PC-3 (cell line): Measurements from ENCODE around the gene CHTF18. TPM values are rescaled to one million over a fixed set of nuclear protein-coding genes. Genes with fewer than 3 reads are reported as not detected.
"Not testable (repeated sequence)": the region's sequence is repeated elsewhere in the genome, so short reads cannot be mapped to it uniquely, and the experiment has no call there.

Experiments
- ATAC-seq: fragments of 200-7000 bp; cut with Tn5 transposase; 2 replicates; pipeline ENCODE4 v1.9.1; 2020; ENCODE audit warnings: mild to moderate bottlenecking, moderate library complexity
- BruUV-seq: library from RNA; stranded (reverse); fragments of 400-500 nt; replicated peaks from 2 replicates; lab custom pipeline; 2021; lab: Mats Ljungman, UMichigan
- CTCF ChIA-PET: fragments of 300-600 bp; sonication (Branson Sonifier 250); formaldehyde crosslinking; loops from one replicate; lab custom pipeline; 2022; ENCODE audit warnings: antibody characterized with exemption; lab: Charles Lee
- POLR2A ChIA-PET: fragments of 300-600 bp; sonication (Branson Sonifier 250); formaldehyde crosslinking; loops from one replicate; lab custom pipeline; 2022; ENCODE audit warnings: antibody characterized with exemption; ENCODE audit not compliant: unreplicated experiment; lab: Charles Lee
- DNase-seq: peaks from one replicate; pipeline ENCODE4 v3.0.0-alpha.2; 2015
- H2AFZ ChIP-seq: fragments of 300-600 bp; sonication (generic); 2 replicates; pipeline ENCODE4 v1.6.0; 2016; ENCODE audit warnings: antibody characterized with exemption, low read length
- H3F3A ChIP-seq: fragments of 300-600 bp; sonication (generic); one replicate; pipeline ENCODE4 v1.6.0; 2017; ENCODE audit warnings: antibody characterized with exemption, low read length, control low read depth, mild to moderate bottlenecking; ENCODE audit not compliant: unreplicated experiment
- H3K27ac ChIP-seq: fragments of 300-600 bp; sonication (generic); 2 replicates; pipeline ENCODE4 v1.5.1; 2016; ENCODE audit warnings: mild to moderate bottlenecking, low read length
- H3K27me3 ChIP-seq: fragments of 300-600 bp; sonication (generic); 2 replicates; pipeline ENCODE4 v1.6.1; 2016; ENCODE audit warnings: low read length, mixed read lengths
- H3K36me3 ChIP-seq: fragments of 300-600 bp; sonication (generic); 2 replicates; pipeline ENCODE4 v1.6.1; 2016; ENCODE audit warnings: low read depth, mixed run types, low read length, mixed read lengths
- H3K4me1 ChIP-seq: fragments of 300-600 bp; sonication (generic); 2 replicates; pipeline ENCODE4 v1.5.1; 2016; ENCODE audit warnings: low read length; ENCODE audit not compliant: insufficient read depth
- H3K4me2 ChIP-seq: fragments of 300-600 bp; sonication (generic); 2 replicates; pipeline ENCODE4 v1.6.0; 2016; ENCODE audit warnings: low read length
- H3K4me3 ChIP-seq: fragments of 300-600 bp; sonication (generic); 2 replicates; pipeline ENCODE4 v1.5.1; 2016; ENCODE audit warnings: mild to moderate bottlenecking, low read length, mixed read lengths
- H3K79me2 ChIP-seq: fragments of 300-600 bp; sonication (generic); 2 replicates; pipeline ENCODE4 v1.6.1; 2017; ENCODE audit warnings: low read length, mixed read lengths
- H3K9ac ChIP-seq: fragments of 300-600 bp; sonication (generic); 2 replicates; pipeline ENCODE4 v1.6.0; 2016; ENCODE audit warnings: mild to moderate bottlenecking, low read length
- H3K9me2 ChIP-seq: fragments of 300-600 bp; sonication (generic); replicated peaks from 2 replicates; pipeline ENCODE4 v1.6.1; 2016; ENCODE audit warnings: mixed run types, low read length, mixed read lengths
- H3K9me3 ChIP-seq: fragments of 300-600 bp; sonication (generic); 2 replicates; pipeline ENCODE4 v1.6.1; 2016; ENCODE audit warnings: low read length, mixed read lengths
- H4K20me1 ChIP-seq: fragments of 300-600 bp; sonication (generic); 2 replicates; pipeline ENCODE4 v1.6.1; 2016; ENCODE audit warnings: low read length, mixed read lengths
- CTCF ChIP-seq: fragments of 300-600 bp; sonication (generic); conservative IDR thresholded peaks from 2 replicates; pipeline ENCODE4 v1.5.1; 2017; ENCODE audit warnings: antibody characterized with exemption, low read depth, mild to moderate bottlenecking, low read length
- EZH2 ChIP-seq: fragments of 300-600 bp; sonication (generic); IDR thresholded peaks from one replicate; pipeline ENCODE4 v1.6.1; 2017; ENCODE audit warnings: antibody characterized with exemption, mild to moderate bottlenecking, low read length; ENCODE audit not compliant: unreplicated experiment
- EZH2phosphoT487 ChIP-seq: fragments of 300-600 bp; sonication (generic); IDR thresholded peaks from 2 replicates; pipeline ENCODE4 v1.6.1; 2018; ENCODE audit warnings: mild to moderate bottlenecking, antibody characterized with exemption, low read length, borderline replicate concordance
- intact Hi-C: fragments of 100-400 bp; cut with micrococcal nuclease; formaldehyde crosslinking; loops from 2 replicates; pipeline ENCODE4 v1.9.0; 2023
- total RNA-seq: library from RNA; depleted of rRNA; stranded (reverse); fragments of >200 nt; gene quantifications from 2 replicates; pipeline ENCODE4 v1.2.3, GENCODE V29; 2014

The CHTF18 gene
- total RNA-seq, 1 experiment from 2014 or later, result 79.0 TPM

- H3K79me2 ChIP-seq, result no peaks in the 10 kb centered on the region
- no peaks in the 10 kb centered on the region; the same call in 1 of the 2 replicates for H3K4me1 ChIP-seq
- TF ChIP-seq EZH2phosphoT487, result no peak
- TF ChIP-seq CTCF, result no peak
- TF ChIP-seq EZH2, result no peak
- no peaks in the 10 kb centered on the region for H3K9me2 ChIP-seq
- ChIA-PET POLR2A (no interaction called here), CTCF (no interaction called here)
- no peaks in the 10 kb centered on the region for H3K9me3 ChIP-seq
- no peak overlapping the region for H3K27ac ChIP-seq
- no peak for DNase-seq
- H4K20me1 ChIP-seq, result no peaks in the 10 kb centered on the region
- no peak overlapping the region for H3K4me3 ChIP-seq
- no peaks in the 10 kb centered on the region for H3F3A ChIP-seq
- no TSS peak for BruUV-seq
- intact Hi-C loops, result no loop called here
- H2AFZ ChIP-seq, result no peak overlapping the region
- no peaks in the 10 kb centered on the region for H3K27me3 ChIP-seq
- no peaks in the 10 kb centered on the region for H3K36me3 ChIP-seq
- ATAC-seq, result no peak
- H3K4me2 ChIP-seq, result no peak overlapping the region
- no peak overlapping the region for H3K9ac ChIP-seq
Measured at GRCh38 chr16:819336-820043, 31.1 kb downstream of the CHTF18 start.

- CTCF ChIA-PET, H3K27me3 ChIP-seq, H3K79me2 ChIP-seq, H3F3A ChIP-seq, H3K27ac ChIP-seq, POLR2A ChIA-PET, H3K9me3 ChIP-seq, DNase-seq, ATAC-seq, intact Hi-C loops, H3K4me2 ChIP-seq, H3K36me3 ChIP-seq, H3K4me1 ChIP-seq, H3K9me2 ChIP-seq, H3K4me3 ChIP-seq, H3K9ac ChIP-seq, H4K20me1 ChIP-seq, BruUV-seq, H2AFZ ChIP-seq: not testable (repeated sequence)
Measured at GRCh38 chr16:820044-820408, 31.6 kb downstream of the CHTF18 start.

- H3K9me2 ChIP-seq, result no peaks in the 10 kb centered on the region
- no peak overlapping the region for H3K9ac ChIP-seq
- H4K20me1 ChIP-seq, result no peaks in the 10 kb centered on the region
- no peak for TF ChIP-seq EZH2
- no peak for TF ChIP-seq CTCF
- no peak for TF ChIP-seq EZH2phosphoT487
- H3K27me3 ChIP-seq, result no peaks in the 10 kb centered on the region
- BruUV-seq, result no TSS peak
- H2AFZ ChIP-seq, result no peak overlapping the region
- no peak overlapping the region for H3K4me2 ChIP-seq
- no peak overlapping the region for H3K27ac ChIP-seq
- ATAC-seq (no peak), DNase-seq (no peak)
- POLR2A ChIA-PET, result no interaction called here
- H3K36me3 ChIP-seq, result no peaks in the 10 kb centered on the region
- H3K9me3 ChIP-seq, result no peaks in the 10 kb centered on the region
- H3K79me2 ChIP-seq, result no peaks in the 10 kb centered on the region
- no peaks in the 10 kb centered on the region for H3K4me1 ChIP-seq
- H3F3A ChIP-seq, result no peaks in the 10 kb centered on the region
- CTCF ChIA-PET, result no interaction called here
- intact Hi-C loops, result no loop called here
- H3K4me3 ChIP-seq, result no peak overlapping the region
Measured at GRCh38 chr16:820748-821147, 32.3 kb downstream of the CHTF18 start.
